ENCODE results near the gene RUNX2.

GRCh38 chr6:45666846-45667245 lies 338.7 kb downstream of the RUNX2 start:
- TF ChIP-seq ARNTL (CRISPR knock-in tag; IDR thresholded peaks at IDR 0.05; ENCODE audit: borderline replicate concordance, low read depth) (no peak), ZFP3 (CRISPR knock-in tag; IDR thresholded peaks at IDR 0.05) (no peak), PATZ1 (CRISPR knock-in tag; IDR thresholded peaks at IDR 0.05; ENCODE audit: borderline replicate concordance) (no peak), GLIS3 (CRISPR knock-in tag; IDR thresholded peaks at IDR 0.05) (no peak), TOX (CRISPR knock-in tag; IDR thresholded peaks at IDR 0.05; ENCODE audit: borderline replicate concordance) (no peak), RARB (CRISPR knock-in tag; IDR thresholded peaks at IDR 0.05) (no peak), ESRRG (CRISPR knock-in tag; IDR thresholded peaks at IDR 0.05) (no peak), TCF4 (CRISPR knock-in tag; IDR thresholded peaks at IDR 0.05; ENCODE audit: borderline replicate concordance) (no peak), SNAI2 (CRISPR knock-in tag; IDR thresholded peaks at IDR 0.05) (no peak), CSDC2 (CRISPR knock-in tag; IDR thresholded peaks at IDR 0.05) (no peak), TSHZ2 (CRISPR knock-in tag; IDR thresholded peaks at IDR 0.05) (no peak), ZFP30 (CRISPR knock-in tag; IDR thresholded peaks at IDR 0.05) (no peak)
- TF ChIP-seq, protein P1, sequence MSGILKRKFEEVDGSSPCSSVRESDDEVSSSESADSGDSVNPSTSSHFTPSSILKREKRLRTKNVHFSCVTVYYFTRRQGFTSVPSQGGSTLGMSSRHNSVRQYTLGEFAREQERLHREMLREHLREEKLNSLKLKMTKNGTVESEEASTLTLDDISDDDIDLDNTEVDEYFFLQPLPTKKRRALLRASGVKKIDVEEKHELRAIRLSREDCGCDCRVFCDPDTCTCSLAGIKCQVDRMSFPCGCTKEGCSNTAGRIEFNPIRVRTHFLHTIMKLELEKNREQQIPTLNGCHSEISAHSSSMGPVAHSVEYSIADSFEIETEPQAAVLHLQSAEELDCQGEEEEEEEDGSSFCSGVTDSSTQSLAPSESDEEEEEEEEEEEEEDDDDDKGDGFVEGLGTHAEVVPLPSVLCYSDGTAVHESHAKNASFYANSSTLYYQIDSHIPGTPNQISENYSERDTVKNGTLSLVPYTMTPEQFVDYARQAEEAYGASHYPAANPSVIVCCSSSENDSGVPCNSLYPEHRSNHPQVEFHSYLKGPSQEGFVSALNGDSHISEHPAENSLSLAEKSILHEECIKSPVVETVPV (CRISPR knock-in tag; IDR thresholded peaks at IDR 0.05), result no peak
- TF ChIP-seq, protein P2, sequence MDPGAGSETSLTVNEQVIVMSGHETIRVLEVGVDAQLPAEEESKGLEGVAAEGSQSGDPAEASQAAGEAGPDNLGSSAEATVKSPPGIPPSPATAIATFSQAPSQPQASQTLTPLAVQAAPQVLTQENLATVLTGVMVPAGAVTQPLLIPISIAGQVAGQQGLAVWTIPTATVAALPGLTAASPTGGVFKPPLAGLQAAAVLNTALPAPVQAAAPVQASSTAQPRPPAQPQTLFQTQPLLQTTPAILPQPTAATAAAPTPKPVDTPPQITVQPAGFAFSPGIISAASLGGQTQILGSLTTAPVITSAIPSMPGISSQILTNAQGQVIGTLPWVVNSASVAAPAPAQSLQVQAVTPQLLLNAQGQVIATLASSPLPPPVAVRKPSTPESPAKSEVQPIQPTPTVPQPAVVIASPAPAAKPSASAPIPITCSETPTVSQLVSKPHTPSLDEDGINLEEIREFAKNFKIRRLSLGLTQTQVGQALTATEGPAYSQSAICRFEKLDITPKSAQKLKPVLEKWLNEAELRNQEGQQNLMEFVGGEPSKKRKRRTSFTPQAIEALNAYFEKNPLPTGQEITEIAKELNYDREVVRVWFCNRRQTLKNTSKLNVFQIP (CRISPR knock-in tag; IDR thresholded peaks at IDR 0.05; ENCODE audit: borderline replicate concordance, low read depth), result no peak
